ENCODE data around the gene CDH22.

The CDH22 gene

GRCh38 chr20:46209930-46210671, 98.2 kb downstream of the CDH22 start:
- H3K27me3 Mint-ChIP-seq: peaks cover 45% of the 10 kb centered on the region
- no peak for ATAC-seq
- no peaks in the 10 kb centered on the region for H3K36me3 Mint-ChIP-seq
- no peak overlapping the region for H3K27ac Mint-ChIP-seq
- no peaks in the 10 kb centered on the region for H3K9me3 Mint-ChIP-seq
- H3K4me3 Mint-ChIP-seq: no peak overlapping the region
- H3K4me1 Mint-ChIP-seq: peaks cover 21% of the 10 kb centered on the region

DNA sequence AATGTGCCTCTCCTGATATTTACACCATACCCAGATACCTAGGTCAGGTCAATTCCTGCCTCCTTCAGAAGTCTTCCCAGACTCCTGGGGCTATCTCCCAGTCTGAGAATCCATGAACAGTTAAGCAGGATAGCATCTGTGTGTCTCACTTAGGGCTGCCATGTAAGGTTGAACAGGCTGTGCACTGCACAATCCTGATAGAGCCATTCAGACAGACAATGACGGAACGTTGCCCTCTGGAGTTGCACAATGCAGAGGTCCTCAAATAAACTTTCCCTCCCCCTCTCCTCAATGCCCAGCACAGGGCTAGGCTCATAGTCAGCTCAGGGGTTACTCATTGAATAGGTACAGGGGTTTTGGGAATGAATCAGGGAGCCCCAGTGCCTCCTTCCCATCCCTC, 100.5 kb downstream of the CDH22 start:
- Mint-ChIP-seq H3K27ac (no peak overlapping the region), H3K27me3 (peaks cover 39% of the 10 kb centered on the region), H3K9me3 (no peaks in the 10 kb centered on the region), H3K4me1 (peaks cover 29% of the 10 kb centered on the region), H3K36me3 (no peaks in the 10 kb centered on the region), H3K4me3 (no peak overlapping the region)
- ATAC-seq: no peak

DNA sequence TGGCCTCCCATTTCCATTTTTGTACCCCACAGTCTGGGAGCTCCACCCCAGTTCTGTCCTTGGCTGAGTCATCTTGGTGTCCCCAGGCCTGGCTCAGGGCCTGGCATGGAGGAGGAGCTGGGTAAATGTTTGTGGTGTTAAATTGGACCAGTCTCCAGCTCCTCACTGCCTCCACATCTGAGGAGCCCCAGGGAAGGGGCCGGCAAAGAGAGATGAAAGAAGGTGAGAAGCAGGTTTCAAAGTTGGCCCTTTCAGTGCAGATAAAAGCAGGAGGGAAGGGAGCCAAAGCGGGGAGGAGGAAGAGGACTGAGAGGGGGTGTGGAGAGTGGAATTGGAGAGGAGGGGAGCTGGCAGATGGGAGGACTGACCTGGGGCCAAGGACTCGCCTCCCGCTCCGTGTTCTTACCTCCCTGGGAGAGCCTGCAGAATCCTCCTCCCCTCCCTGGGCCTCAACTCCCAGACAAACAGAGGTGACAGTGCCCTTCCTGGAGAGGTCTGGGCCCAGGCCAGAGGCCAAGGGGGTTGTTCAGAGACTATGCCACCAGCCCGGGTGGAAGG, 101.2 kb downstream of the CDH22 start:
- H3K36me3 Mint-ChIP-seq: no peaks in the 10 kb centered on the region
- no peak overlapping the region for H3K4me3 Mint-ChIP-seq
- peaks cover 37% of the 10 kb centered on the region for H3K27me3 Mint-ChIP-seq
- H3K4me1 Mint-ChIP-seq: peaks cover 29% of the 10 kb centered on the region
- H3K9me3 Mint-ChIP-seq: no peaks in the 10 kb centered on the region
- no peak for ATAC-seq
- H3K27ac Mint-ChIP-seq: peak overlapping the region; percentile 5

DNA sequence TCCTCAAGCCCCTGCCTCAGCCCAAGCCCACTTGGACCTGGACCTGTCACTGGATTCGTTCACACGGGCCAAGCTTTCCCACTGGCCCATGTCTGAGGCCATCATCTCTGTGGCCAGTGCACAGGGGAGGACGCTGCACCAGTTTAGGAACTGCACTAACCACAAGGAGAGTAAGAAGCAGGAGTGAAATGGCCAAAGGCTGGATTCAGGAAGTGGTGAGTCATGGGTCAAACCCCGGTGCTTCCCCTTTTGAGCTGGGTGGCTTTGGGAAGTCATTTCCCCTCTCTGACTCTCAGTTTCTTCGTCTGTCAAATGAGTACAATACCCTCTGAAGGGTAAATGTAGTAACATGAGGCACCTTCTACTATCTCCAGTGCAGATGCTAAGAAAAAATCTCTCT, 102.3 kb downstream of the CDH22 start:
- Mint-ChIP-seq H3K9me3 (no peaks in the 10 kb centered on the region), H3K36me3 (no peaks in the 10 kb centered on the region), H3K27me3 (peaks cover 40% of the 10 kb centered on the region), H3K4me3 (no peak overlapping the region), H3K27ac (no peak overlapping the region), H3K4me1 (peaks cover 29% of the 10 kb centered on the region)
- peak; percentile 37 for ATAC-seq

DNA sequence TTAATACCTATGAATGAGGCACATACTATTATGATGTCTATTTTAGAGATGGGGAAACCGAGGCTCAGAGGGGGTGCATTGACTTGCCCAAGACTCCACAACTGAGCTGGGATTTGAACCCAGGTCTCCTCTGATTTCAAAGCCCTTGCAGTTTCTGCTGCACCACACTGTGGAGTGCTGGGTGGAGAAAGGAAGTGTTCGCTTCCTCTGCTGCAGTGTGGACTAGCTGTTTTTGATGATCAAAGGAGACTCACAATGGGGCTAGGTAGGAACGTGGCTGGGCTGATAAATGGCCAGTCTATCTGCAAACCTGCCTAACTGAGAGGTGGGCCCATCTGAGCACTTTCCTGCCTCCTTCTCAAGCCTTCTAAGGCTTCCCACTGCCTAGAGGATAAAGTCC, 102.9 kb downstream of the CDH22 start:
- ATAC-seq: no peak
- Mint-ChIP-seq H3K36me3 (no peaks in the 10 kb centered on the region), H3K4me1 (peaks cover 29% of the 10 kb centered on the region), H3K9me3 (no peaks in the 10 kb centered on the region), H3K27me3 (peaks cover 46% of the 10 kb centered on the region), H3K27ac (no peak overlapping the region), H3K4me3 (no peak overlapping the region)

DNA sequence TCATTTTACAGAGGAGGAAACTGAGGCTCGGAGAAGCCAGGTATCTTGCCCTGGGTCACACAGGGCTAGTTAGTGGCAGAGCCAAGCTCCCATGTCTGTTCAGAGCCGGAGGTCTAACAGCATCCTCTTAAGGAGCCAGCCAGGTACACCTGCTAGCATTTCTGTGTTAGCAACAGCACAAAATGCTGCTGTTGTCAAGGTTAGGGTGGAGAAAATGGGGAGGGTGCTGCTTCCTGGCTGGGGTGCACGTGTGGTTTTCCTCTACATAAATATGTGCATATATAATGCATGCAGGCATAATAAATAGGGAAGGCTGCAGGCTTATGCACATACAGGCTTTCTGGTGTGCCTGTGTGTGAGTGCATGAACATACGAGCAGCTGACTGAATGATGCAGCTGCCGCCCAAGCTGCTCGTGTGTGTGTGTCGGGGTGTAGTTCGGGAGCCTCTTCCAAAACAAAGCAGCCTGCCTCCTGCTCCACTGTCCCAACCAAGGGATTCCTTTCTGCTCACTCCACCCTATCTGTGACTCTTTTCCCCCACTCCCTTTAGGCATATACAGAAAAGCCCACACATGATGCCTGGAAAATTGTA, 103.6 kb downstream of the CDH22 start:
- peaks cover 29% of the 10 kb centered on the region for H3K4me1 Mint-ChIP-seq
- no peak overlapping the region for H3K27ac Mint-ChIP-seq
- no peaks in the 10 kb centered on the region for H3K36me3 Mint-ChIP-seq
- peaks cover 50% of the 10 kb centered on the region for H3K27me3 Mint-ChIP-seq
- H3K4me3 Mint-ChIP-seq: no peak overlapping the region
- ATAC-seq: no peak
- H3K9me3 Mint-ChIP-seq: no peaks in the 10 kb centered on the region

- H3K9me3 Mint-ChIP-seq: no peaks in the 10 kb centered on the region
- H3K36me3 Mint-ChIP-seq: no peaks in the 10 kb centered on the region
- H3K4me3 Mint-ChIP-seq: no peak overlapping the region
- peaks cover 50% of the 10 kb centered on the region for H3K27me3 Mint-ChIP-seq
- no peak overlapping the region for H3K27ac Mint-ChIP-seq
- peaks cover 29% of the 10 kb centered on the region for H3K4me1 Mint-ChIP-seq
- ATAC-seq: no peak
These were observed 104.8 kb downstream of the CDH22 start for GRCh38 chr20:46203510-46203837.

DNA sequence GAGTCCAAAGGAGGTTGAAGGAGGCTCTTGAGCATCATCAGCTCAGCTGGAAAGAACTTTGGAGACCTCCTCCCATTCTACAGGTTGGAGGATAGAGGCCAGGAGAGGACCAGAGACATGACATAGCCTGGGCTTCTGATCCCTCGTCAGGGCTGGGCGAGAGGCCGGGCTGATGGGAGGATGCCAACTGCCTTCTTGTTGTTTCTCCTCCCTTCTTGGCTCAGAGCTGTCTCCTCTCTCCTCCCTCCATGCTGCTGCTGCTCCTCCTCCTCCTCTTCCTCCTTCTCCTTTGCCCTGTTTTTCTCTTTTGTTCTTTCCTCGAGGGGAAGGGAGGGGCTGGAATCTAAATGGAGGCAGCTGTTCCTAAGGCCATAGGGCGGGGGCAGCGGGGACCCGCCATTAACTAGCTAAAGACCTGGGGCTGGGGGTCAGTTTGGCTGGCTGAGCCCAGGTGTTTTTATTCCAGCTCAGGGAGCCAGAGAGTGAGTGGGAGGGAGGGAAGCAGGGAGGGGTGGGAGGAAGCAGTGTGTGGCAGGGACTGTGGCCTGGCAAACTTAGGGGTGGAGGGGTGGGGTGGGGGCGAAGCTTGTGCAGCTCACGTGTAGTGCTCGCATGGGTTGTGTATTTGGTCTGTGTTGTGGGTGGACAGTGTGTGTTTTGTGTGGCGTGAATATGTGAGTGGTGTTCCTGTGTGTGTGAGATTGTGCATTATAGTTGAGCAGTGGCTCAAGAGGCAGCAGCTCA, 105.4 kb downstream of the CDH22 start:
- ATAC-seq: no peak
- Mint-ChIP-seq H3K36me3 (no peaks in the 10 kb centered on the region), H3K9me3 (no peaks in the 10 kb centered on the region), H3K4me3 (no peak overlapping the region), H3K4me1 (peaks cover 29% of the 10 kb centered on the region), H3K27ac (no peak overlapping the region), H3K27me3 (peaks cover 54% of the 10 kb centered on the region)

GRCh38 chr20:46200582-46201570, 107.4 kb downstream of the CDH22 start:
- H3K27me3 Mint-ChIP-seq: peaks cover 65% of the 10 kb centered on the region
- H3K9me3 Mint-ChIP-seq: no peaks in the 10 kb centered on the region

GRCh38 chr20:46199198-46199597, 109.1 kb downstream of the CDH22 start:
- H3K27ac Mint-ChIP-seq: no peak overlapping the region
- no peak overlapping the region for H3K4me3 Mint-ChIP-seq
- no peaks in the 10 kb centered on the region for H3K9me3 Mint-ChIP-seq
- no peaks in the 10 kb centered on the region for H3K36me3 Mint-ChIP-seq
- H3K4me1 Mint-ChIP-seq: no peaks in the 10 kb centered on the region
- H3K27me3 Mint-ChIP-seq: peaks cover 67% of the 10 kb centered on the region
- no peak for ATAC-seq

More at GRCh38 chr20:46200582-46201570, 107.4 kb downstream of the CDH22 start:
- Mint-ChIP-seq H3K4me3 (no peak overlapping the region), H3K4me1 (peaks cover 16% of the 10 kb centered on the region), H3K27ac (no peak overlapping the region), H3K36me3 (no peaks in the 10 kb centered on the region)
- no peak for ATAC-seq

DNA sequence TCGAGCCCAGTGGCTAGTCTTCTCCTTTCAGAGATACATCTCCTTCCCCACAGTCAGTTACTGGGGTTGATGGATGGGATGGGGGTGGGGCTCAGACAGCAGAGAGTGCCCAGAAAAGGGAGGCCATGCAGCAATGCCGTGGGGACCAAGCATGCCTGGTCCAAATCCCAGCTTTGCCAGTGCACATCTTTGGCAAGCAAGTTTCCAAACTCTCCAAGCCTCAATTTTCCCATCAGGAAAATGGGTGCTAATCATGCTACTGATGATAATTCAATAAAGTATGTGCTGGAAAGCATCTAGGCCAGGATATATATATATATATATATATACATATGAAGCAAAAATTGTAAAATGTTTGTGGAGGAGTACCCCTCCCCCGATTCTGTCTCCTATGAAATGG, 111.3 kb downstream of the CDH22 start:
- no peak for ATAC-seq
- Mint-ChIP-seq H3K4me1 (no peaks in the 10 kb centered on the region), H3K36me3 (no peaks in the 10 kb centered on the region), H3K27ac (no peak overlapping the region), H3K9me3 (no peaks in the 10 kb centered on the region), H3K4me3 (no peak overlapping the region), H3K27me3 (peaks cover 64% of the 10 kb centered on the region)

GRCh38 chr20:46195264-46196036, 112.8 kb downstream of the CDH22 start:
- no peak overlapping the region for H3K4me3 Mint-ChIP-seq
- ATAC-seq: no peak
- no peaks in the 10 kb centered on the region for H3K36me3 Mint-ChIP-seq
- no peak overlapping the region for H3K27ac Mint-ChIP-seq
- H3K27me3 Mint-ChIP-seq: peaks cover 52% of the 10 kb centered on the region
- H3K4me1 Mint-ChIP-seq: peaks cover 5% of the 10 kb centered on the region
- peaks cover 4% of the 10 kb centered on the region for H3K9me3 Mint-ChIP-seq

- Mint-ChIP-seq H3K27ac (no peak overlapping the region), H3K4me3 (no peak overlapping the region), H3K27me3 (peaks cover 41% of the 10 kb centered on the region), H3K36me3 (no peaks in the 10 kb centered on the region), H3K9me3 (peaks cover 4% of the 10 kb centered on the region), H3K4me1 (peaks cover 5% of the 10 kb centered on the region)
- ATAC-seq: no peak
These were observed 113.9 kb downstream of the CDH22 start for GRCh38 chr20:46194409-46194808.

- no peak overlapping the region for H3K27ac Mint-ChIP-seq
- peaks cover 4% of the 10 kb centered on the region for H3K9me3 Mint-ChIP-seq
- peaks cover 5% of the 10 kb centered on the region for H3K4me1 Mint-ChIP-seq
- no peak overlapping the region for H3K4me3 Mint-ChIP-seq
- no peak for ATAC-seq
- peaks cover 33% of the 10 kb centered on the region for H3K27me3 Mint-ChIP-seq
- no peaks in the 10 kb centered on the region for H3K36me3 Mint-ChIP-seq
These were observed 115.8 kb downstream of the CDH22 start for GRCh38 chr20:46192376-46192944.
